BLaER1 (cell line): Measurements from ENCODE around the gene FLT3.

Experiments
- H3K27ac ChIP-seq: shearing (Covaris generic); formaldehyde crosslinking; 2 replicates; pipeline ENCODE4 v1.8.1; 2022
- H3K27me3 ChIP-seq: shearing (Covaris generic); formaldehyde crosslinking; 2 replicates; pipeline ENCODE4 v1.8.1; 2022
- H3K36me3 ChIP-seq: shearing (Covaris generic); formaldehyde crosslinking; 2 replicates; pipeline ENCODE4 v1.8.1; 2022
- H3K4me1 ChIP-seq: shearing (Covaris generic); formaldehyde crosslinking; 2 replicates; pipeline ENCODE4 v1.8.1; 2022
- H3K4me2 ChIP-seq: shearing (Covaris generic); formaldehyde crosslinking; 2 replicates; pipeline ENCODE4 v1.8.1; 2022
- H3K4me3 ChIP-seq: shearing (Covaris generic); formaldehyde crosslinking; 2 replicates; pipeline ENCODE4 v1.8.1; 2022
- H3K9ac ChIP-seq: shearing (Covaris generic); formaldehyde crosslinking; 2 replicates; pipeline ENCODE4 v1.8.1; 2022
- H3K9me3 ChIP-seq: shearing (Covaris generic); formaldehyde crosslinking; 2 replicates; pipeline ENCODE4 v1.8.1; 2022
- H4K20me1 ChIP-seq: shearing (Covaris generic); formaldehyde crosslinking; 2 replicates; pipeline ENCODE4 v1.8.1; 2022
- Cebpa-rat ChIP-seq: shearing (Covaris generic); IDR thresholded peaks from 2 replicates; pipeline ENCODE4 v1.8.1; 2022

The FLT3 gene

DNA sequence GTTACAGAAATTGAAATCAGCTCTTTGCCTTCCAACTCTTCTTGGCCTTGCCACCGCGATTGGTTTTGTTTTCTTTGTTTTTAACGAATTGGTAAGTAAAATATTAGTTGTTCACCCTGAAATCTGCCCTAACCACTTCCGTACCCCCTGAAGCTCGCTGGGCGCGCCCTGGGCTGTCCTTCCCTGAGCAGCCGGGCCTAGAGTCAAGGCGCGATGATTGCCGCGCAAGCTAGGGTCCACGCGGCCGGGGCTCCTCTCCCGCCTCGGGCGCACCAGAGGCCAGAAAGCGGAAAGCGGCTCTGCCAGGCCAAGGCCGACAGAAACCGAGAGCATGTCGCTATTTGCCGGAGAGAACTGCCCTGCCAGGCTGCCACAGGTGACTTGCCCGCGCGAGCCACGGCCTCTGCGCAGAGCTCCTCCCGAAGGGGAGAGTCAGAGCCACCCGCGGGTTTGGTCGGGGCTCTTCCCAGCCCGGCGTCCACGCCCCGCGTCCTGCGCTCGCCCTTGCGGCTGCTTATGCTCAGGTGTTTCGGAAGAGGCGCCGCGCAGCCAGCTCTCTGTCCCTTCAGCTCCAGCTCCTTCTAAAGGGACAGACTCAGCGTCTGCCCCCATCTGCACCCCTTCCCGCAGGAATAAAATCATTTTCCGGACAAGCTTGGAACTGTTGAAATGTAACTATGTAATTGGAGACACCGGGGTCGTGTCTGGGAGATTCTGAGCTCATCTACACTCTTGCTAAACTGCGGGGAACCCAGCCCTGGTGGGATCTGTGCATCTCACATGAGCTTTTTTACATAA is 124.6 kb downstream of the FLT3 start:
- H3K36me3 ChIP-seq: no peaks in the 10 kb centered on the region
- no peak overlapping the region for H3K4me3 ChIP-seq
- peaks cover 72% of the 10 kb centered on the region for H4K20me1 ChIP-seq
- H3K9me3 ChIP-seq: peaks cover 11% of the 10 kb centered on the region; the same call in 1 of the 2 replicates
- no peak for TF ChIP-seq Cebpa-rat
- peaks cover 100% of the 10 kb centered on the region for H3K27me3 ChIP-seq
- no peak overlapping the region for H3K9ac ChIP-seq
- no peaks in the 10 kb centered on the region; the same call in 1 of the 2 replicates for H3K4me1 ChIP-seq
- H3K27ac ChIP-seq: no peak overlapping the region
- no peak overlapping the region for H3K4me2 ChIP-seq

DNA sequence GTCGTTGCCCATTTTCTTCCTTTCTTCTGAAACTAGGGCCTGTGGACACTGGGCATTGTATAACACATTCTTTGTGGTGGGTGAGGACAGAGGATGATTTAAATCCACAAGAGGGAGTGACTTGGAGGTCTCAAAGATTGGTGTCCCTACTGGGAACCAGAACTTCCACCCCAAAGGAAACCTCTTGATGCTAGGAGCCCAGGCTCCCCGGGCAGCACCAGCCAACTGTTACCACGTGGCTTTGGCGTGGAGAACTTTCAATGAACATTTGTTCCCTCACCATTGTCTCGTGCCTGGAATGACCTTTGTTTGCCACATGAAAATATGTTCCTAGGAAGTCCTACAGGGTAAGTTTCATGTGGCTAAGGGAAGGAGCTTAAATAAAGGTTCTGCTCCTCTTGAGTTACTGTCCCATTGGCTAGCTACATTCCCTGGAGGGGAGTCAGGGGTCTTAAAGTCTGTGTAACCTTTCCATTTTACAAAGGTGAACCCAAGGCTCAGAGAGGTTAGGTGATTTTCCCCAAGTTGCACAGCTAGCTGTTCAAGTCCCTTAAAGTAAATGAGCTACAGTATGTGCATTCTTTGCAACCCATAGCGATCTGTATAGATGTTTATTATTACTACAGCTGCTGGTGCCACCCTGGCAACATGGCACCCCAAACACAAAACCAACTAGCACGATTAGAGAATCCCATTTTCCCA is 126.3 kb downstream of the FLT3 start:
- peaks cover 100% of the 10 kb centered on the region for H3K27me3 ChIP-seq
- no peak for TF ChIP-seq Cebpa-rat

DNA sequence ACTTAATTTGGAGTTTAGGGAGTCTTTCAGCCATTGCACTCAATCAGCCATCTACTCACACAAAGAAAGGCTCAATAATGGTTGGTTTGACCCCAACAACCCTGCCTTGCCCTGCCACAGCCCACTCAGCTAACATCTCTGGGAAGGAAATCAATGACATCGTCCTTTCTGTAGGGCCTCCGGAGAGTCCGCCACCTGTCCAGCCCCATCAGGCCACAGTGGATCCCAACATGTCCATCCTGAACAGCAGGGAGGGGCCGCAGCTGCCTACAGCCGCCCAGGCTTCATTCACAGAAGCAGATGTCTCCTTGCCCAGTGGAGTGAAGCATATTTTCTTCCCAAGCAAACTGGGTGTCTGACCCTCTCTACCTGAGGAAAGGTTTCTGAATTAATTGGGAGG is 127.1 kb downstream of the FLT3 start:
- H3K4me1 ChIP-seq: no peaks in the 10 kb centered on the region; the same call in 1 of the 2 replicates
- no peak overlapping the region for H3K9ac ChIP-seq
- H3K27me3 ChIP-seq: peaks cover 100% of the 10 kb centered on the region
- H3K4me3 ChIP-seq: no peak overlapping the region
- no peak for TF ChIP-seq Cebpa-rat
- peaks cover 72% of the 10 kb centered on the region for H4K20me1 ChIP-seq
- H3K36me3 ChIP-seq: no peaks in the 10 kb centered on the region
- peaks cover 29% of the 10 kb centered on the region for H3K9me3 ChIP-seq
- no peak overlapping the region for H3K27ac ChIP-seq
- H3K4me2 ChIP-seq: no peak overlapping the region

More for the DNA sequence above, 126.3 kb downstream of the FLT3 start:
- Histone ChIP-seq H3K9ac (no peak overlapping the region), H3K4me1 (no peaks in the 10 kb centered on the region; the same call in 1 of the 2 replicates), H3K4me2 (no peak overlapping the region), H3K9me3 (peaks cover 21% of the 10 kb centered on the region), H3K4me3 (no peak overlapping the region), H3K27ac (no peak overlapping the region), H3K36me3 (no peaks in the 10 kb centered on the region), H4K20me1 (peaks cover 71% of the 10 kb centered on the region)

DNA sequence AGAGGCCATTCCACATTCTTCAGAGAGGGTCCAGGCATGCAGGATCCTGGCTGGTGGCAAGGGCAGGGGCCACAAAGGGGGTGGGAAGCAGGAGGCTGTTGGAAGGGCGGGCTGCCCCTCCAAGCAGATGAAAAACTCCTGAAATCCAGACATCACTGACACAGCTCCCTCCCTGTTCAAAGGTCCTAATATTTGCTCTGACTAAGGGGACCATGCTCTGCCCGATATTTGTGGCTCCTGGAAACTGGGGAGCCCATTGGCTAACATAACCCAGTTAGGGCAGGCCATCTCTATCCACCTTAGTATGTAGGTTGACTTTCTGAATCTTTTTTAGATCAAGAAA is 127.9 kb downstream of the FLT3 start:
- H3K27ac ChIP-seq: no peak overlapping the region
- peaks cover 100% of the 10 kb centered on the region for H3K27me3 ChIP-seq
- no peaks in the 10 kb centered on the region for H3K36me3 ChIP-seq
- H3K9me3 ChIP-seq: peaks cover 21% of the 10 kb centered on the region
- no peak overlapping the region for H3K9ac ChIP-seq
- H3K4me2 ChIP-seq: no peak overlapping the region
- TF ChIP-seq Cebpa-rat: no peak
- H4K20me1 ChIP-seq: peaks cover 72% of the 10 kb centered on the region
- H3K4me1 ChIP-seq: no peaks in the 10 kb centered on the region; the same call in 1 of the 2 replicates
- H3K4me3 ChIP-seq: no peak overlapping the region

DNA sequence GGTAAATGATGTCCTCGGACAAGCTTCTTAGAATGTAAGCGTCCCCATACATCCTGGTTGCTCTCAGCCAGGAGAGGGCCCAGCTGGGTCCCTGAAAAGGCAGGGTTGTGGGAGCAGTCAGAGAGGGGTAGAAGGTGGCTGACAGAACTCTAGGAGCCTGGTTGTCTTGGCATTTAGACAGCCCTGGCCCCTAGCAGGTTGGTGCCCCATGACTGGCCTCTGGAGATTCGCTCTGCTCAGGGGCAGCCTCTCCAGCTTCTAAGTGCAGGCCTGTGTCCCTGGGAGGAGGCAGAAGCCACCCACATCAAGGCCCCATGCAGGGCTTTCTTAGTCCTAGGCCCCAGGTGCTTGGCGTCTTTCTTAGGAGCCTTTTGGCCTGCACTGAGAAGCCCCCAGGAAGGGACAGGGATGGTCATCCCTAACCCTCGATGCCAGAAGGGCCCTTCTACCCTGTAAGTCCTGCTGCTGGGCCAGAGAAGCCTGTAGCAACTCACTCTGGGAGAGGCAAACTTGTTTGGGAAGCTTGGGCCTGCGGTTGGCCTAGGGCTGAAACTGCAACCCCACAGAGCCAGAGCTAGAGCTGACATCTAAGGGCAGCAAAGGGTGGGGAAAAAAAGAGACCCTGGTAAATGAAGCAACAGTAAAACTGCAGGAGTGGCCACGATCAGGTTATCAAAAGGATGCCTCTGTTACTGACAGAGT is 128.4 kb downstream of the FLT3 start:
- H3K27ac ChIP-seq: no peak overlapping the region
- TF ChIP-seq Cebpa-rat: no peak
- peaks cover 72% of the 10 kb centered on the region for H4K20me1 ChIP-seq
- no peak overlapping the region for H3K4me2 ChIP-seq
- peaks cover 19% of the 10 kb centered on the region for H3K9me3 ChIP-seq
- no peak overlapping the region for H3K4me3 ChIP-seq
- H3K36me3 ChIP-seq: no peaks in the 10 kb centered on the region
- H3K4me1 ChIP-seq: no peaks in the 10 kb centered on the region; the same call in 1 of the 2 replicates
- H3K27me3 ChIP-seq: peaks cover 100% of the 10 kb centered on the region
- H3K9ac ChIP-seq: no peak overlapping the region

DNA sequence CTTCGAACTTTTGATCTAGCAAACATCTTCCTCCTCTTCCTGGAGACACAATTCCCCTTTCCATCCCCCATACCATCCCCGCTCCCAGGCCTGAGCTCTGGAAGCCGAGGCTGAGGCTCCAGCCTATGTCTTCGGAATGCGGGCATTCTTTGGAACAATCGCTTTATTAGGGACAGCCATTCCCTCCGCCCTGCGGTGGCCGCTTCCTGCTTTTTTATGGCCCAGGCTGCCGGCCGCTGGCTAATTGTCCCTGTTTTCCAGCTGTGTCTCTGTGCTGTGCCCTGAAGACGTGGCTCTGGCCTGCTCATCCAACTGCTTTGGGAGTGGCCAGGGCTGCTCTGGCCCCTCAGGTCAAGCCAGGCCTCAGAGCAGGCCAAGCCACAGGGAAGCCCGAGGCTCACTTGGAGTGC is 129.1 kb downstream of the FLT3 start:
- no peak for TF ChIP-seq Cebpa-rat
- no peaks in the 10 kb centered on the region; the same call in 1 of the 2 replicates for H3K4me1 ChIP-seq
- H4K20me1 ChIP-seq: peaks cover 73% of the 10 kb centered on the region
- no peaks in the 10 kb centered on the region for H3K36me3 ChIP-seq
- no peak overlapping the region for H3K27ac ChIP-seq
- H3K9me3 ChIP-seq: peaks cover 19% of the 10 kb centered on the region
- peaks cover 100% of the 10 kb centered on the region for H3K27me3 ChIP-seq
- no peak overlapping the region for H3K9ac ChIP-seq
- H3K4me2 ChIP-seq: no peak overlapping the region
- no peak overlapping the region for H3K4me3 ChIP-seq

DNA sequence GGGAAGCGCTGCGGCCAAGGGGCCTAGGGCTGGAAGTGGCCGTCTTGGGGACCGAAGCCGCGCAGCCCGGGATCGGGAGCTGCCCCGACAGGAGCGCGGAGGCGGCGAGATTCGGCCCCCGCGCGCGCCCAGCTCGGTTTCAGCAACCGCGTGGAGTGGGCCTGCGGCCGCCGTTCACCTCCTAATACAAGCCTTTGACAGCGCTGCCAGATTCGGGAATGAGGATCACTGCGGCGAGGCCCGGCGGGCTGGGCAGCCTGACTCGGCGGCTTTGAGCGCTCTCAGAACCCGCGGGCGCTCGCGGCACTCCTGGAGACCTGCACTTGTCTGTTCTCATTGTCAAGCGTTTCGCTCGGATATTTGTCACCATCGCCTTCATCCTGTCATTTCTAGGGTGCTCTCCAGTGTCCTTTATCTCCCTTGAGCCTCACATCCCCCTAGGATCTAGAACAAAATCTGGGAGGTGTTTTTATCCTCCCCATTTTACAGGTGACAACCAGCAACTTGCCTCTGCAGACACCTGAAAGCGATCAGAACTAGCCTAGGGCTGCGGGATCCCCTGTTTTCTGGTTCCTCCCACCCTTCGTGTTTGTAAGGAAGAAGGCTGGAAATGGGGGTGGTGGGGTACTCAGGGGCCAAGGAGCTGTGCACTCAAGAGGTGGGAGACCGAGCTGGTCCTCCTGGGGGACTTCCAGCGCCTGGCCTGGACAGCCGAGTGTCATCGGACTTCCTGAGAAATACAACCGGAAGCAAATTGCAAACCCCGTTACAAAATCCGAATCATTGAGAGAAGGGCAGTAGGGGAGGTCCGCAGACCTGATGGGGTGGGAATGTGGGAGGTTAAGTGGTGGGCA is 129.8 kb downstream of the FLT3 start:
- H3K36me3 ChIP-seq: no peaks in the 10 kb centered on the region
- H3K4me2 ChIP-seq: no peak overlapping the region
- no peak for TF ChIP-seq Cebpa-rat
- peaks cover 100% of the 10 kb centered on the region for H3K27me3 ChIP-seq
- no peak overlapping the region for H3K9ac ChIP-seq
- no peak overlapping the region for H3K27ac ChIP-seq
- H3K4me3 ChIP-seq: no peak overlapping the region; the same call in 1 of the 2 replicates
- no peaks in the 10 kb centered on the region; the same call in 1 of the 2 replicates for H3K4me1 ChIP-seq
- H4K20me1 ChIP-seq: peaks cover 73% of the 10 kb centered on the region
- peaks cover 19% of the 10 kb centered on the region for H3K9me3 ChIP-seq

DNA sequence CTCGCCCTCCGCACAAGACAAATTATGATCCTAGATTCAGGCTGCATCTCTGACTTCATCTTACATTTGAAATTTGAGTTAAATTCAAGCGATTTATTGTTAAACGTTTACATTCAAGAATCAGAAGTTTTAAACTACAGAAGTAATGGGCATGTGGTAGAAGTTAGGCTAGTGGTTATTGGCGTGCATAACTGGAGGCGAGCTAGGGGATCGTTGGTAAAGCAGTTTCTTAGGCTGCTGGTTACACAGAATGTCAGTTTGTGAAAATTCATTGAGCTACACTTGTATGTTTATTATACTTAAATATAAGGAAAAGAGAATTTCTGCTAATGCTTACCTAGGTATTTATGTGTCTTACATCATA is 130.5 kb downstream of the FLT3 start:
- H3K27me3 ChIP-seq: peaks cover 100% of the 10 kb centered on the region
- H3K4me2 ChIP-seq: no peak overlapping the region
- no peaks in the 10 kb centered on the region for H3K36me3 ChIP-seq
- no peak overlapping the region for H3K9ac ChIP-seq
- no peak overlapping the region for H3K4me3 ChIP-seq
- no peak overlapping the region for H3K27ac ChIP-seq
- no peak for TF ChIP-seq Cebpa-rat
- H3K4me1 ChIP-seq: no peaks in the 10 kb centered on the region; the same call in 1 of the 2 replicates
- H3K9me3 ChIP-seq: peaks cover 19% of the 10 kb centered on the region
- H4K20me1 ChIP-seq: peaks cover 77% of the 10 kb centered on the region
